SKM-1 (cell line): ENCODE measurements around the gene BEST2.

Experiments used
- DNase-seq: peaks from one replicate; lab custom pipeline; 2025; ENCODE audit not compliant: unreplicated experiment; lab: John Stamatoyannopoulos, UW

BEST2 gene

GRCh38 chr19:12727745-12728433 lies 23.7 kb upstream of the BEST2 start:
- DNase-seq: no peak

- no peak for DNase-seq
Observed at GRCh38 chr19:12730064-12730463, 21.5 kb upstream of the BEST2 start.

- DNase-seq: no peak
Observed at GRCh38 chr19:12731337-12731736, 20.3 kb upstream of the BEST2 start.

- DNase-seq: peak; percentile 32
Observed at GRCh38 chr19:12733369-12734214, 18.0 kb upstream of the BEST2 start.

GRCh38 chr19:12736995-12737834 lies 14.4 kb upstream of the BEST2 start, which contains the start of gene GET3:
GET3 (plus strand) TSS chr19:12737497; CDS start chr19:12737506, 9 bp downstream.
- DNase-seq: peak; percentile 97

GRCh38 chr19:12737835-12738351 lies 13.7 kb upstream of the BEST2 start:
- DNase-seq: no peak

GRCh38 chr19:12745166-12745897 lies 6.3 kb upstream of the BEST2 start:
- DNase-seq: no peak

GRCh38 chr19:12748489-12748888 lies 3.1 kb upstream of the BEST2 start:
- DNase-seq: no peak

- DNase-seq: no peak
Observed at GRCh38 chr19:12749938-12750521, 1.6 kb upstream of the BEST2 start.

- no peak for DNase-seq
Observed at GRCh38 chr19:12750851-12751250, 740 bp upstream of the BEST2 start.

GRCh38 chr19:12752056-12752781 lies 628 bp downstream of the BEST2 start:
- DNase-seq: no peak

- no peak for DNase-seq
Observed at GRCh38 chr19:12754465-12755196, 3.0 kb downstream of the BEST2 start.

- no peak for DNase-seq
Observed at GRCh38 chr19:12756150-12756883, 4.7 kb downstream of the BEST2 start.

GRCh38 chr19:12757544-12758274 lies 6.1 kb downstream of the BEST2 start:
- peak; percentile 39 for DNase-seq

GRCh38 chr19:12759686-12760085 lies 8.1 kb downstream of the BEST2 start:
- no peak for DNase-seq

- no peak for DNase-seq
Observed at GRCh38 chr19:12763100-12763499, 11.5 kb downstream of the BEST2 start.

GRCh38 chr19:12764698-12765097 lies 13.1 kb downstream of the BEST2 start:
- DNase-seq: no peak
